Measurements from ENCODE around the gene RAD18. TPM values are rescaled to one million over a fixed set of nuclear protein-coding genes. Genes with fewer than 3 reads are reported as not detected.

Gene RAD18
- total RNA-seq, 1 experiment from 2014 or later, result 42.0 TPM

- no peak for DNase-seq (ENCODE audit: low read depth)
These were observed 3.0 kb upstream of the RAD18 start for GRCh38 chr3:8966150-8966819.

- peak; percentile 96 for DNase-seq (ENCODE audit: low read depth)
These were observed 1.4 kb upstream of the RAD18 start for GRCh38 chr3:8964436-8965370.

GRCh38 chr3:8962226-8962861 lies 928 bp downstream of the RAD18 start:
- peak; percentile 15 for DNase-seq (ENCODE audit: low read depth)

GRCh38 chr3:8959668-8960067 lies 3.6 kb downstream of the RAD18 start:
- DNase-seq (ENCODE audit: low read depth), result no peak

- DNase-seq (ENCODE audit: low read depth), result no peak
These were observed 8.1 kb downstream of the RAD18 start for GRCh38 chr3:8954938-8955763.

- DNase-seq (ENCODE audit: low read depth), result no peak
These were observed 10.0 kb downstream of the RAD18 start for GRCh38 chr3:8953313-8953712.

GRCh38 chr3:8952130-8952529 lies 11.1 kb downstream of the RAD18 start:
- DNase-seq (ENCODE audit: low read depth), result no peak

GRCh38 chr3:8945890-8946600 lies 17.2 kb downstream of the RAD18 start:
- DNase-seq (ENCODE audit: low read depth), result no peak

GRCh38 chr3:8942746-8943488 lies 20.4 kb downstream of the RAD18 start:
- DNase-seq (ENCODE audit: low read depth), result no peak

- no peak for DNase-seq (ENCODE audit: low read depth)
These were observed 21.2 kb downstream of the RAD18 start for GRCh38 chr3:8942115-8942514.

GRCh38 chr3:8938021-8938420 lies 25.3 kb downstream of the RAD18 start:
- peak; percentile 68 for DNase-seq (ENCODE audit: low read depth)

GRCh38 chr3:8937064-8938020 lies 25.9 kb downstream of the RAD18 start:
- DNase-seq (ENCODE audit: low read depth), result peak; percentile 87

- no peak for DNase-seq (ENCODE audit: low read depth)
These were observed 30.8 kb downstream of the RAD18 start for GRCh38 chr3:8932507-8932906.

- DNase-seq (ENCODE audit: low read depth), result no peak
These were observed 31.9 kb downstream of the RAD18 start for GRCh38 chr3:8931342-8931741.

GRCh38 chr3:8929860-8930259 lies 33.4 kb downstream of the RAD18 start:
- no peak for DNase-seq (ENCODE audit: low read depth)

GRCh38 chr3:8914491-8914890 lies 48.8 kb downstream of the RAD18 start:
- DNase-seq (ENCODE audit: low read depth), result no peak

- no peak for DNase-seq (ENCODE audit: low read depth)
These were observed 51.5 kb downstream of the RAD18 start for GRCh38 chr3:8911781-8912180.

GRCh38 chr3:8909160-8909559 lies 54.1 kb downstream of the RAD18 start:
- no peak for DNase-seq (ENCODE audit: low read depth)

GRCh38 chr3:8903191-8903590 lies 60.1 kb downstream of the RAD18 start:
- DNase-seq (ENCODE audit: low read depth), result no peak
